HL-60 (cell line): Measurements from ENCODE around the gene FAM171A1.

Experiments used
- GABPA ChIP-seq: IDR thresholded peaks from 2 replicates; pipeline ENCODE4 v1.6.1; 2012; ENCODE audit warnings: low read depth
- POLR2AphosphoS5 ChIP-seq: IDR thresholded peaks from 2 replicates; pipeline ENCODE4 v1.6.1; 2012; ENCODE audit warnings: low read depth
- TF ChIP-seq, protein P1 (sequence below): IDR thresholded peaks from one replicate; pipeline ENCODE4 v1.5.1; 2011; ENCODE audit warnings: low read length, control low read depth, inconsistent platforms; ENCODE audit not compliant: insufficient read depth
- TF ChIP-seq, protein P2 (sequence below): IDR thresholded peaks from 2 replicates; pipeline ENCODE4 v1.6.1; 2012; ENCODE audit warnings: low read depth; ENCODE audit not compliant: insufficient replicate concordance

DNA sequence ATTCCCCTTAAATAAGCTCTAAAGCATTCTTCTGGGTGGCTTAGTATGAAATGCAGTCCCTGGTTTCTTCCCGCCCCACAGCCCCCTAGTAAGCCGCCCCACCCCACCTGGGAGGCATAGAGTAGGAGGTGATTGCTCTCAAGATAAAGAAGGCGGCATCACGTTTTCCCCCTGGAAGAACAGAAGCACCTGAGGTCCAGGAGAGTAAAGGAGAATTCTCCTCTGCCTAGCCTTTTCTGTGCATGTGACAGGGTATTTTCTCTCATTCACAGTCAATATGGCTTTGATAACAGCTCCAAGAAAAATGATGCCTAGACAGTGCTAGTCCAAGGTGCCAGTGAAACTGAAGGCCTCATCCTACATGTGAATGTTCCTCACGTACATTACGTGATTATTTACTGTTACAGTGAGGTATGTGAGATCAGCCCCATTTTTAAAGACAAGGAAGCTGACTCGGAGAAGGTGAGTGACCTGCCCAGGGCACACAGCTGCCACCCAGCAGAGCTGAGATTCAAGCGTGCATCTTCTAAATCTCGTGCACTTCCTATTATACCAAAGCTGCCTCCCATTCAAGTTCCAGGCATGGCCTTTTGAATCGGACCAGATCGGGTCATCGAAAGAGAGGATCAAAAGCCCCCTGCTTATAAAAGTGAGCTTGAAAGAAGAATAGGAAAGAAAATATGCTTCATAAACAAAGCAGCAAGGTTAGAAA, 59.4 kb downstream of the FAM171A1 start:
- TF ChIP-seq, protein P1, sequence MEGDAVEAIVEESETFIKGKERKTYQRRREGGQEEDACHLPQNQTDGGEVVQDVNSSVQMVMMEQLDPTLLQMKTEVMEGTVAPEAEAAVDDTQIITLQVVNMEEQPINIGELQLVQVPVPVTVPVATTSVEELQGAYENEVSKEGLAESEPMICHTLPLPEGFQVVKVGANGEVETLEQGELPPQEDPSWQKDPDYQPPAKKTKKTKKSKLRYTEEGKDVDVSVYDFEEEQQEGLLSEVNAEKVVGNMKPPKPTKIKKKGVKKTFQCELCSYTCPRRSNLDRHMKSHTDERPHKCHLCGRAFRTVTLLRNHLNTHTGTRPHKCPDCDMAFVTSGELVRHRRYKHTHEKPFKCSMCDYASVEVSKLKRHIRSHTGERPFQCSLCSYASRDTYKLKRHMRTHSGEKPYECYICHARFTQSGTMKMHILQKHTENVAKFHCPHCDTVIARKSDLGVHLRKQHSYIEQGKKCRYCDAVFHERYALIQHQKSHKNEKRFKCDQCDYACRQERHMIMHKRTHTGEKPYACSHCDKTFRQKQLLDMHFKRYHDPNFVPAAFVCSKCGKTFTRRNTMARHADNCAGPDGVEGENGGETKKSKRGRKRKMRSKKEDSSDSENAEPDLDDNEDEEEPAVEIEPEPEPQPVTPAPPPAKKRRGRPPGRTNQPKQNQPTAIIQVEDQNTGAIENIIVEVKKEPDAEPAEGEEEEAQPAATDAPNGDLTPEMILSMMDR, result no peak
- no peak for TF ChIP-seq POLR2AphosphoS5
- TF ChIP-seq, protein P2, sequence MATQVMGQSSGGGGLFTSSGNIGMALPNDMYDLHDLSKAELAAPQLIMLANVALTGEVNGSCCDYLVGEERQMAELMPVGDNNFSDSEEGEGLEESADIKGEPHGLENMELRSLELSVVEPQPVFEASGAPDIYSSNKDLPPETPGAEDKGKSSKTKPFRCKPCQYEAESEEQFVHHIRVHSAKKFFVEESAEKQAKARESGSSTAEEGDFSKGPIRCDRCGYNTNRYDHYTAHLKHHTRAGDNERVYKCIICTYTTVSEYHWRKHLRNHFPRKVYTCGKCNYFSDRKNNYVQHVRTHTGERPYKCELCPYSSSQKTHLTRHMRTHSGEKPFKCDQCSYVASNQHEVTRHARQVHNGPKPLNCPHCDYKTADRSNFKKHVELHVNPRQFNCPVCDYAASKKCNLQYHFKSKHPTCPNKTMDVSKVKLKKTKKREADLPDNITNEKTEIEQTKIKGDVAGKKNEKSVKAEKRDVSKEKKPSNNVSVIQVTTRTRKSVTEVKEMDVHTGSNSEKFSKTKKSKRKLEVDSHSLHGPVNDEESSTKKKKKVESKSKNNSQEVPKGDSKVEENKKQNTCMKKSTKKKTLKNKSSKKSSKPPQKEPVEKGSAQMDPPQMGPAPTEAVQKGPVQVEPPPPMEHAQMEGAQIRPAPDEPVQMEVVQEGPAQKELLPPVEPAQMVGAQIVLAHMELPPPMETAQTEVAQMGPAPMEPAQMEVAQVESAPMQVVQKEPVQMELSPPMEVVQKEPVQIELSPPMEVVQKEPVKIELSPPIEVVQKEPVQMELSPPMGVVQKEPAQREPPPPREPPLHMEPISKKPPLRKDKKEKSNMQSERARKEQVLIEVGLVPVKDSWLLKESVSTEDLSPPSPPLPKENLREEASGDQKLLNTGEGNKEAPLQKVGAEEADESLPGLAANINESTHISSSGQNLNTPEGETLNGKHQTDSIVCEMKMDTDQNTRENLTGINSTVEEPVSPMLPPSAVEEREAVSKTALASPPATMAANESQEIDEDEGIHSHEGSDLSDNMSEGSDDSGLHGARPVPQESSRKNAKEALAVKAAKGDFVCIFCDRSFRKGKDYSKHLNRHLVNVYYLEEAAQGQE, result no peak
- TF ChIP-seq GABPA, result no peak
